H1 (cell line): ENCODE data around the gene CRELD1.

Experiments used
- CHD2 ChIP-seq: IDR thresholded peaks from 2 replicates; pipeline ENCODE4 v1.6.1; 2012; ENCODE audit warnings: low read length, improper control_type of control experiment
- PHF8 ChIP-seq: fragments of 200-600 bp; sonication (generic); conservative IDR thresholded peaks from 2 replicates; pipeline ENCODE4 v1.7.1; 2012; ENCODE audit warnings: low read depth, mild to moderate bottlenecking, inconsistent platforms, low read length, moderate library complexity
- POLR2A ChIP-seq, 2 experiments: IDR thresholded peaks; 1 replicate in 1 of 2; 2 replicates in 1 of 2; pipeline ENCODE4 v1.6.1; 2011; ENCODE audit warnings: low read depth in 2 of 2, low read length in 2 of 2, mild to moderate bottlenecking in 2 of 2; ENCODE audit errors: control extremely low read depth in 1 of 2
- SRF ChIP-seq: IDR thresholded peaks from 2 replicates; pipeline ENCODE4 v1.6.1; 2011; ENCODE audit warnings: mild to moderate bottlenecking, low read depth, low read length, moderate library complexity
- YY1 ChIP-seq: IDR thresholded peaks from 2 replicates; pipeline ENCODE4 v1.6.1; 2011; ENCODE audit warnings: low read depth, mild to moderate bottlenecking, low read length
- TF ChIP-seq, protein P1 (sequence below): IDR thresholded peaks from 2 replicates; pipeline ENCODE4 v1.6.1; 2011; ENCODE audit warnings: low read length, improper control_type of control experiment
- TF ChIP-seq, protein P2 (sequence below), 3 experiments: IDR thresholded peaks; 1 replicate in 2 of 3; 2 replicates in 1 of 3; pipeline versions ENCODE4 v1.5.1 to v1.6.1; 2011; ENCODE audit warnings: low read length in 3 of 3, mild to moderate bottlenecking in 3 of 3, inconsistent platforms in 2 of 3, low read depth in 1 of 3, moderate library complexity in 1 of 3; ENCODE audit not compliant: insufficient read depth in 1 of 3; ENCODE audit errors: control extremely low read depth in 1 of 3

DNA sequence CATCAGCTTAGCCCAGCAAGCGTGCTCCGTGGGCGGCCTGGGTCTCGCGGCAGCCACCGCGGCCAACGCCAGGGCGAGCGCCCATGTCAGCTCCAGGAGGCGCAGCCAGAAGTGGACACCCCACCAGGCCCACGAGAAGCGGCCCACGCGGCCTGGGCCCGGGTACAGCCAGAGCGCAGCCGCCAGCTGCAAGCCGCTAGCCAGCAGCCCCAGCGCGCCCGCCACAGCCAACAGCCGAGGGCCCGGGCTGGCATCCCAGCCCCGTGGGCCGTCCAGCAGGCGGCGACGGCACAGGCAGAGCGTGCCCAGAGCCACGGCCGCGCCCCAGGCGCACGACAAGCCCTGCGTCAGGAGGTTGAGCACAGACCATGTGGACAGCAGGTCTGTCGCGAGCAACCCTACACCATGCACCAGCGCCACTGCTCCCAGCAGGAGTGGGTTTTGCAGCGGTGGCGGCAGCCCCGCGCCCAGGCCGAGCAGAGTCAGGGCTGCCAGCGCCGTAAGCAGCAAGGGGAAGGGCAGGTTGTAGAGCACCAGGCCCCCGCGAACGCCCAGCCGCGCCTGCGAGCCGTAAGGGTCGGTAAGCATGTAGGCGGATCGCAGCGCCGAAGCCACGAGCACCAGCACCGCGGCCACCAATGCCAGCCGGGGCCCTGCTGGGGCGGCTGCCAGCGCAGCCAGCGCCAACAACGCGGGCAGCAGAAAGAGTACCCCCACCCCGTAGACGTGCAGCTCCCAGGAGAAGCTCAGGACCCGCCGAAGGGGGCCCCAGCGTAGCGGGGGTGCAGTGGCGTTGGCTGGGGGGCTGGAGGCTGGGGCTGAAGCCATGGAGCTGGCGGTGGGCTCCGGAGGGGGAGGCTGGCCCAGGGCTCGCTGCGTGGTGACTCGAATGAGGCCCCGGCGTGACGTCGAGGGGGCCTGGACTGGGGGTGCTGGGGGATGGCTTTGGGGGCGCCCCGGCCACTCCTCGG lies 13.7 kb downstream of the CRELD1 start:
- no peak for TF ChIP-seq POLR2A (IDR thresholded peaks at IDR 0.05; ENCODE audit: control extremely low read depth in 1 of 2, low read depth in 2 of 2, low read length in 2 of 2)
- TF ChIP-seq, protein P1, sequence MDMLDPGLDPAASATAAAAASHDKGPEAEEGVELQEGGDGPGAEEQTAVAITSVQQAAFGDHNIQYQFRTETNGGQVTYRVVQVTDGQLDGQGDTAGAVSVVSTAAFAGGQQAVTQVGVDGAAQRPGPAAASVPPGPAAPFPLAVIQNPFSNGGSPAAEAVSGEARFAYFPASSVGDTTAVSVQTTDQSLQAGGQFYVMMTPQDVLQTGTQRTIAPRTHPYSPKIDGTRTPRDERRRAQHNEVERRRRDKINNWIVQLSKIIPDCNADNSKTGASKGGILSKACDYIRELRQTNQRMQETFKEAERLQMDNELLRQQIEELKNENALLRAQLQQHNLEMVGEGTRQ: 0 out of 2 replicates have a peak, but pooled peaks have one; percentile 12
- TF ChIP-seq YY1: no peak
- no peak for TF ChIP-seq CHD2
- TF ChIP-seq SRF: no peak
- TF ChIP-seq, protein P2, sequence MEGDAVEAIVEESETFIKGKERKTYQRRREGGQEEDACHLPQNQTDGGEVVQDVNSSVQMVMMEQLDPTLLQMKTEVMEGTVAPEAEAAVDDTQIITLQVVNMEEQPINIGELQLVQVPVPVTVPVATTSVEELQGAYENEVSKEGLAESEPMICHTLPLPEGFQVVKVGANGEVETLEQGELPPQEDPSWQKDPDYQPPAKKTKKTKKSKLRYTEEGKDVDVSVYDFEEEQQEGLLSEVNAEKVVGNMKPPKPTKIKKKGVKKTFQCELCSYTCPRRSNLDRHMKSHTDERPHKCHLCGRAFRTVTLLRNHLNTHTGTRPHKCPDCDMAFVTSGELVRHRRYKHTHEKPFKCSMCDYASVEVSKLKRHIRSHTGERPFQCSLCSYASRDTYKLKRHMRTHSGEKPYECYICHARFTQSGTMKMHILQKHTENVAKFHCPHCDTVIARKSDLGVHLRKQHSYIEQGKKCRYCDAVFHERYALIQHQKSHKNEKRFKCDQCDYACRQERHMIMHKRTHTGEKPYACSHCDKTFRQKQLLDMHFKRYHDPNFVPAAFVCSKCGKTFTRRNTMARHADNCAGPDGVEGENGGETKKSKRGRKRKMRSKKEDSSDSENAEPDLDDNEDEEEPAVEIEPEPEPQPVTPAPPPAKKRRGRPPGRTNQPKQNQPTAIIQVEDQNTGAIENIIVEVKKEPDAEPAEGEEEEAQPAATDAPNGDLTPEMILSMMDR (IDR thresholded peaks at IDR 0.05; ENCODE audit: control extremely low read depth in 1 of 3, insufficient read depth in 1 of 3, low read depth in 1 of 3, low read length in 3 of 3): peak in 2 of 3 experiments; percentile 66 to 75; a peak in 3 of 4 replicates
- no peak for TF ChIP-seq PHF8
